SK-N-SH treated with all-trans-retinoic acid at 6 μM for 48 hours (cell line): ENCODE measurements around the gene VPS13D.

ENCODE experiments used
- ATAC-seq: fragments of 200-7000 bp; cut with Tn5 transposase; 3 replicates; pipeline ENCODE4 v1.9.1; 2020; ENCODE audit warnings: mild to moderate bottlenecking, moderate library complexity
- ARNTL ChIP-seq: fragments of 450-650 bp; formaldehyde crosslinking; IDR thresholded peaks from 2 replicates; pipeline ENCODE4 v1.5.0; 2020; ENCODE audit warnings: low read depth, mild to moderate bottlenecking, moderate library complexity, borderline replicate concordance
- BACH2 ChIP-seq: fragments of 250-450 bp; sonication (Bioruptor Pico); IDR thresholded peaks from 2 replicates; pipeline ENCODE4 v1.9.0; 2021; ENCODE audit warnings: mild to moderate bottlenecking, borderline replicate concordance
- CREB5 ChIP-seq: fragments of 250-450 bp; sonication (Bioruptor Pico); IDR thresholded peaks from 2 replicates; pipeline ENCODE4 v1.5.1; 2020; ENCODE audit warnings: low read depth, mild to moderate bottlenecking, moderate library complexity
- CSRNP3 ChIP-seq: fragments of 250-450 bp; sonication (Bioruptor Pico); IDR thresholded peaks from 2 replicates; pipeline ENCODE4 v1.5.1; 2021; ENCODE audit warnings: mild to moderate bottlenecking, moderate library complexity
- ESRRG ChIP-seq: fragments of 250-450 bp; sonication (Bioruptor Pico); IDR thresholded peaks from 2 replicates; pipeline ENCODE4 v1.6.1; 2021; ENCODE audit warnings: mild to moderate bottlenecking
- ISL1 ChIP-seq: fragments of 250-450 bp; sonication (Bioruptor Pico); IDR thresholded peaks from 2 replicates; pipeline ENCODE4 v2.1.2; 2022; ENCODE audit warnings: mild to moderate bottlenecking, moderate library complexity
- OSR1 ChIP-seq: fragments of 250-450 bp; sonication (Bioruptor Pico); IDR thresholded peaks from 2 replicates; pipeline ENCODE4 v1.8.0; 2022; ENCODE audit warnings: moderate library complexity, mild to moderate bottlenecking, inconsistent platforms
- PATZ1 ChIP-seq: fragments of 250-450 bp; sonication (Bioruptor Pico); IDR thresholded peaks from 2 replicates; pipeline ENCODE4 v1.8.0; 2020; ENCODE audit warnings: mild to moderate bottlenecking, moderate library complexity, borderline replicate concordance
- POU6F1 ChIP-seq: fragments of 250-450 bp; sonication (Bioruptor Pico); IDR thresholded peaks from 2 replicates; pipeline ENCODE4 v1.8.0; 2021; ENCODE audit warnings: low read depth, mild to moderate bottlenecking, moderate library complexity, borderline replicate concordance
- PPARA ChIP-seq: fragments of 250-450 bp; sonication (Bioruptor Pico); IDR thresholded peaks from 2 replicates; pipeline ENCODE4 v1.5.0; 2020; ENCODE audit warnings: mild to moderate bottlenecking, borderline replicate concordance
- RARB ChIP-seq: fragments of 250-450 bp; sonication (Bioruptor Pico); IDR thresholded peaks from 2 replicates; pipeline ENCODE4 v1.8.0; 2021; ENCODE audit warnings: mild to moderate bottlenecking, moderate library complexity
- SNAI2 ChIP-seq: fragments of 250-450 bp; sonication (Bioruptor Pico); IDR thresholded peaks from 2 replicates; pipeline ENCODE4 v1.5.0; 2020; ENCODE audit warnings: mild to moderate bottlenecking, moderate library complexity
- TCF4 ChIP-seq: fragments of 250-450 bp; sonication (Bioruptor Pico); IDR thresholded peaks from 2 replicates; pipeline ENCODE4 v1.8.0; 2021; ENCODE audit warnings: mild to moderate bottlenecking, moderate library complexity, borderline replicate concordance
- TOX ChIP-seq: fragments of 250-450 bp; sonication (Bioruptor Pico); IDR thresholded peaks from 2 replicates; pipeline ENCODE4 v1.8.0; 2021; ENCODE audit warnings: mild to moderate bottlenecking, moderate library complexity, borderline replicate concordance
- TSHZ2 ChIP-seq: fragments of 250-450 bp; sonication (Bioruptor Pico); IDR thresholded peaks from 2 replicates; pipeline ENCODE4 v1.5.0; 2020; ENCODE audit warnings: mild to moderate bottlenecking, moderate library complexity
- ZFP30 ChIP-seq: fragments of 450-650 bp; formaldehyde crosslinking; IDR thresholded peaks from 2 replicates; pipeline ENCODE4 v1.5.0; 2022; ENCODE audit warnings: mild to moderate bottlenecking, moderate library complexity
- ZNF565 ChIP-seq: fragments of 450-650 bp; formaldehyde crosslinking; conservative IDR thresholded peaks from 2 replicates; pipeline ENCODE4 v1.5.0; 2020; ENCODE audit warnings: low read depth, mild to moderate bottlenecking, moderate library complexity
- ZNF70 ChIP-seq: fragments of 450-650 bp; formaldehyde crosslinking; IDR thresholded peaks from 2 replicates; pipeline ENCODE4 v1.5.0; 2020; ENCODE audit warnings: mild to moderate bottlenecking, moderate library complexity
- ZNF8 ChIP-seq: fragments of 450-650 bp; formaldehyde crosslinking; IDR thresholded peaks from 2 replicates; pipeline ENCODE4 v1.5.0; 2020; ENCODE audit warnings: mild to moderate bottlenecking, moderate library complexity

VPS13D gene

GRCh38 chr1:12336413-12336812 lies 106.6 kb downstream of the VPS13D start (continued):
- TF ChIP-seq PATZ1 (CRISPR knock-in tag) (no peak), PPARA (CRISPR knock-in tag) (no peak), ESRRG (no peak), CREB5 (CRISPR knock-in tag) (no peak), ZNF70 (CRISPR knock-in tag) (no peak)

GRCh38 chr1:12338017-12338416 lies 108.2 kb downstream of the VPS13D start:
- ATAC-seq = no peak
- TF ChIP-seq TCF4 (CRISPR knock-in tag) (no peak), BACH2 (CRISPR knock-in tag) (no peak), ZNF565 (CRISPR knock-in tag) (no peak), TSHZ2 (CRISPR knock-in tag) (no peak), ZNF8 (no peak), POU6F1 (CRISPR knock-in tag) (no peak), PPARA (CRISPR knock-in tag) (no peak), CSRNP3 (no peak), ZNF70 (CRISPR knock-in tag) (no peak), ARNTL (no peak), ISL1 (CRISPR knock-in tag) (no peak), CREB5 (CRISPR knock-in tag) (no peak), TOX (CRISPR knock-in tag) (no peak), PATZ1 (CRISPR knock-in tag) (no peak)

GRCh38 chr1:12338823-12339222 lies 109.0 kb downstream of the VPS13D start:
- ATAC-seq = no peak
- TF ChIP-seq ZNF8 = no peak
- TF ChIP-seq PPARA (CRISPR knock-in tag) = no peak
- TF ChIP-seq RARB (CRISPR knock-in tag) = no peak
- no peak for TF ChIP-seq ZFP30
- TF ChIP-seq BACH2 (CRISPR knock-in tag) = no peak
- TF ChIP-seq TSHZ2 (CRISPR knock-in tag) = no peak
- no peak for TF ChIP-seq ESRRG
- no peak for TF ChIP-seq ISL1 (CRISPR knock-in tag)
- no peak for TF ChIP-seq PATZ1 (CRISPR knock-in tag)
- no peak for TF ChIP-seq SNAI2 (CRISPR knock-in tag)
- no peak for TF ChIP-seq OSR1 (CRISPR knock-in tag)
